Measurements from ENCODE around the gene ADIPOQ.

DNA sequence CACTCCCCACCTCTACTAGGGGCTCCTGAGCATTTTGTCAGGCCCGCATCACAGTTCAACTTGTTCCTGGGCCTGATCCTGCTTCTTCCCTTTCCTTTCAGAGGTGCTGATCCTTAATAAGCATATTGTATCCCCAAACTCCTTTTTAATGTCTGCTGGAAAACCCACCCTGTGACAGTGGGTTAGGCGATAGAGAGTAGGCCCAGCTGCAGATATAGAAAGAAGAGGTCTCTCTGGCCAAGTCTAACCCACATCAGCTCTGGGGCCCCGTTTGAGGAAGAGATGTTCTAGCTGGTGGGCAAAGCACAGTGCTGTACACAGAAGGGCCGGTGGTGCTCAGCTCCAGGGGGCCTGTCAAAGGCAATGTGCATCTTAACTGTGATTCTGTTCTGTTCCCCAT, 53.5 kb downstream of the ADIPOQ start:
- TF ChIP-seq POLR2A (IDR thresholded peaks at IDR 0.05; ENCODE audit: low read length) (no peak), GATA1 (IDR thresholded peaks at IDR 0.05; ENCODE audit: low read depth, low read length) (no peak)

Data from erythroblast (primary cell).